ENCODE measurements around the gene PGPEP1.

The PGPEP1 gene, protein sequence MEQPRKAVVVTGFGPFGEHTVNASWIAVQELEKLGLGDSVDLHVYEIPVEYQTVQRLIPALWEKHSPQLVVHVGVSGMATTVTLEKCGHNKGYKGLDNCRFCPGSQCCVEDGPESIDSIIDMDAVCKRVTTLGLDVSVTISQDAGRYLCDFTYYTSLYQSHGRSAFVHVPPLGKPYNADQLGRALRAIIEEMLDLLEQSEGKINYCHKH

DNA sequence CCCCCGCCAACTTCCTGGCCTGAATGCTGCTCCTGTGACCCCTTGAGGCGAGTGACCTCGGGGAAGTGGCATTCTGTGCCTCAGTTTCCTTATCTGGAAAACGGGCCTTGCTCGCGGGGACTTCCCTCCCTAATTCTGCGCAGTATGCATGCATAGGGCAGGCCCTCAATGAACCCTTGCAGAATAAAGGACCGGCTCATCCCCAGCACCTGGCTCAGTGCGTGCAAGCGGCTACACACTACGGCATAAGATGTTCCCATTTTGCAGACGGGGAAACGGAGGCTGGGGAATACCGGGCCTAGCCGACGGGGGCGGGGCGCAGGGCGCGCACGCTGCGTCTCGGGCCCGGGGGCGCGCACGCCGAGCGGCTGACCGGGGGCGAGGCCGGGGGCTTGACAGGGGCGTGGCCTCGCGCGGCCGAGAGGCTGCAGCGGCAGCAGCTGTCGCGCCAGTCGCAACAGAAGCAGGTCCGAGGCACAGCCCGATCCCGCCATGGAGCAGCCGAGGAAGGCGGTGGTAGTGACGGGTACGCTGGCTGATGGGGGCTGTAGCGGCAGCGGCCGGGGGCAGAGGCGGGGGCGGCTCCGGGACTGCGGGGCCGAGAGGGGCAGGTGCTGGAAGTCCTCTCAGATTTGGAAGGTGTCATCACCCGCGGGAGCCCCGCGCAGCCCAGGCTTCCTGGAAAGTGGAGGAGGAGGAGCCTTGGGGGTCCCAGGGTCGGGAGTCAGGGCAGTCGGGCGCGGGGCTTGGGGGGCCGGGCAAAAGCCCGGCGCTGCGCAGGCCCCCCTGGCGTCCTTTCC lies at the start of gene PGPEP1:
Gene PGPEP1, plus strand, starts transcription at position 409 of the 800 bp plus-strand sequence. Its CDS starts 84 bp downstream, at position 493.
- DNase-seq (ENCODE audit: low read depth): peak; percentile 41

DNA sequence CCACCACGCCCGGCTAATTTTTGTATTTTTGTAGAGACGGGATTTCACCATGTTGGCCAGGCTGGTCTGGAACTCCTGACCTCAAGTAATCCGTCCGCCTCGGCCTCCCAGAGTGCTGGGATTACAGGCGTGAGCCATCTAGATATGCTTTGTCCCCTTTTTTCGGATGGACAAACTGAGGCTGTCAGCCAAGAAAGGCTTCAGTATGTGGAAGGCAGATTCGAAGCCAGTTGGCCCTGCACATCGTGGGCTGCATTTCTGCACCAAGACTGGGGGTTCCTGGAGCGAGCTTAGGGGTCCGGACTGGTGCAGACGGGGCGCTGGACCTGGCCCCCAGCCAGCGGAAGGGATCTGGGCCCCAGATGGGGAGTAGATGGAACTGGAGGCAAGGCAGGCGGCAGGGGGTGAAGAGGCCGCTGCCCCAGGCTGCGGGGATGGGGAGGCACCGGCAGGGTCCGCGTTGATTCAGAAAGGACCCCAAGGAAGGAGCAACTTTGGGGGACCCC lies 49.3 kb upstream of the PGPEP1 start:
- DNase-seq (ENCODE audit: low read depth): no peak

DNA sequence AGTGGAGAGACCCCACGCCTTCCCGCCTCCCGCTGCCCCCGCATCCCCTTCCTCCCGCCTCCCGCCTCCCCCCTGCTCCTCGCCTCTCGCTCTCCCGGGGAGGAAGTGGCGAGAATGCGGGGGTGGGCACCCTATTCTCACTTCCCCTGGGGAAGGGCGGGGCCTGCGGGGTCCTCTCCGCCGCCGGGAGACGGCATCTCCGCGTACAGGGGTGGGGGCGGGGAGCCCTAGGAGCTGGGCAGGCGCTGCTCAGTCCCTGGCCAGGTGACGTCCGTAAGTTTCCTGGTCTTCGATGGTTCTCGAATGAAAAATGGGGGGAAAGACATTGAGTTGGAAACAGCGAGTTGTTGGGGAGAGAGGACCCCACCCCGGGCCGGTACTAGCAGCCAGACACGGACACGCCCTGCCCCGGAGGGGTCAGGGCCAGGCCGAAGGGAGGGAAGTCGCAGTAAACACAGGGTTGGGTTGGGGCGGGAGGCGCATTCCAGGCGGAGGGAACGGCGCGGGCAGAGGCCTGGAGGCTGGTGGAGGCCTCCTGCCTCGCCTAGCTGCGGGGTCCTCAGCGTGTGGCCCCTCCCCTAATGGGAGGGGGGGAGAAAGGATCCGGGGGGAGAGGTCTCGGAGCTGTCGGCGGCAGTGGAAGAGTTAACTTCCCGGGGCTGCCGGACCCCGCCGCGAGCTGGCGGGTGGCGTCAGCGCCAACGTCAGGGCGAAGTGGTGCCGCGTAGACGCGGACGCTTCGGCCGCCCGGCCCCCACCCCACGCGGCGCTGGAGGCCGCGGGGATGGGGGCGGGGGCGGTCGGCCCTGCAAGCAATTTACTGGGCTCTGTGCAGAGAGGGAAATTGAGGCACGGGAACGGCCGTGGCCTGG lies 48.6 kb upstream of the PGPEP1 start:
- DNase-seq (ENCODE audit: low read depth): peak; percentile 91

- DNase-seq (ENCODE audit: low read depth): no peak
These were observed 48.0 kb upstream of the PGPEP1 start for GRCh38 chr19:18292462-18292809.

- peak; percentile 89 for DNase-seq (ENCODE audit: low read depth)
These were observed 47.4 kb upstream of the PGPEP1 start for GRCh38 chr19:18292810-18293641.

GRCh38 chr19:18293642-18294466 lies 46.5 kb upstream of the PGPEP1 start:
- DNase-seq (ENCODE audit: low read depth): no peak

- no peak for DNase-seq (ENCODE audit: low read depth)
These were observed 45.9 kb upstream of the PGPEP1 start for GRCh38 chr19:18294467-18294864.

DNA sequence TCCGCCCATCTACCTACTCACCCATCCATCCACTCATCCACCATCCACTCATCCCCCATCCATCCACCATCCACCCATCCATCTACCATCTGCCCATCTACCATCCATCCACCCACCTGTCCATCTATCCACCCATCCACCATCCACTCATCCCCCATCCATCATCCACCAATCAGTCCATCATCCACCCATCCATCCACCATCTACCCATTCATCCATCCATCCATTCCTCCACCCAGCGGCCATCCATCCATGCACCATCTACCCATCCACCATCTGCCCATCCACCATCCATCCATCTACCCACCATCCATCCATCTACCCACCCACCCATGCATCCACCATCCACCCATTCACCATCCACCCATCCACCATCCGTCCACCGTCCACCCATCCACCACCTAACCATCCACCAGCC lies 45.4 kb upstream of the PGPEP1 start:
- no peak for DNase-seq (ENCODE audit: low read depth)

DNA sequence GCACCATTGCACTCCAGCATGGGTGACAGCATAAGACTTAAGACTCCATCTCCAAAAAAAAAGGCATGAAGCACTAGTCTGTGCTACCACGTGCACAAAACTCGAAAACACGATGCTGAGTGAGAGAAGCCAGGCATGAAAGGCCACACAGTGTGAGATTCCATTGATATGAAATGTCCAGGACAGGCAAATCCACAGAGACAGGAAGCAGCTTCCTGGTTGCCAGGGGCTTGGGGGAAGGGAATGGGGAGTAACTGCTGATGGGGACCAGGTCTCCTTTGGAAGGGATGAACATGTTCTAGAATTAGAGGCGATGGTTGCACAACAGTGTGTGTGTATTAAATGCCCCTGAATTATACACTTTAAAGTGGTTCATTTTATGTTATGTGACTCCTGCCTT lies 43.1 kb upstream of the PGPEP1 start:
- peak; percentile 74 for DNase-seq (ENCODE audit: low read depth)

GRCh38 chr19:18298601-18299000 lies 41.8 kb upstream of the PGPEP1 start:
- peak; percentile 46 for DNase-seq (ENCODE audit: low read depth)

DNA sequence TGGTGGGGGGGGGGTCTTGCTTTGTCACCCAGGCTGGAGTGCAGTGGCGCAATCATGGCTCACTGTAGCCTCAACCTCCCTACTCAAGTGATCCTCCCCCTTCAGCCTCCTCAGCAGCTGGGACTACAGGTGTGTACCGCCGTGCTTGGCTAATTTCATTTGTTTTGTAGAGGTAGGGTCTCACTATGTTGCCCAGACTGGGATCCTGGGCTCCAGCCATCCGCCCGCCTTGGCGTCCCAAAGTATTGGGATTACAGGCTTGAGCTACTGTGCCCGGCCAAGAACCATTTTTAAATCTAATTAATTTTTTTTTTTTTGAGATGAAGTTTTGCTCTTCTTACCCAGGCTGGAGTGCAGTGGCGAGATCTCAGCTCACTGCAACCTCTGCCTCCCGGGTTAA lies 40.7 kb upstream of the PGPEP1 start:
- no peak for DNase-seq (ENCODE audit: low read depth)

- peak; percentile 76 for DNase-seq (ENCODE audit: low read depth)
These were observed 39.3 kb upstream of the PGPEP1 start for GRCh38 chr19:18300930-18301717.

GRCh38 chr19:18301718-18302111 lies 38.7 kb upstream of the PGPEP1 start:
- DNase-seq (ENCODE audit: low read depth): no peak

- DNase-seq (ENCODE audit: low read depth): no peak
These were observed 36.3 kb upstream of the PGPEP1 start for GRCh38 chr19:18304208-18304457.

- DNase-seq (ENCODE audit: low read depth): peak; percentile 72
These were observed 35.7 kb upstream of the PGPEP1 start for GRCh38 chr19:18304458-18305310.

- no peak for DNase-seq (ENCODE audit: low read depth)
These were observed 34.0 kb upstream of the PGPEP1 start for GRCh38 chr19:18306209-18306887.

DNA sequence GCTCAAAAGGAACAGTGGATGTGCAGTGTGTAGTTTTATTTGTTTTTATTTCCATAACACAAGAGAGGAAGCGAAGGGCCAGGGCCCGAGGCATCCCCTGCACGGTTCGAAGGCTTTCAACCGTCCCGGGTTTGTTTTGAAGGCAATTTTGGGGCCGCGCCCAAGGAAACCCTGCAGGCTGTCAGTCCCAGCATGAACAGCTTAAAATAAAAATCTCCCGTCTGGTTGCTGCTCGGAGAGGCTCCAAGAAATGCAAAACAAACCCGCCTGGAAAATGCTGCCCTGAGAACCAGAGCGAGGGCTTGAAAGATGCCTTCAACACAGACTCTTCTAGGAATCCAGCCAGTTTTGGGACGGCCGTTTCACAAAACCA lies 33.5 kb upstream of the PGPEP1 start:
- DNase-seq (ENCODE audit: low read depth): no peak

DNA sequence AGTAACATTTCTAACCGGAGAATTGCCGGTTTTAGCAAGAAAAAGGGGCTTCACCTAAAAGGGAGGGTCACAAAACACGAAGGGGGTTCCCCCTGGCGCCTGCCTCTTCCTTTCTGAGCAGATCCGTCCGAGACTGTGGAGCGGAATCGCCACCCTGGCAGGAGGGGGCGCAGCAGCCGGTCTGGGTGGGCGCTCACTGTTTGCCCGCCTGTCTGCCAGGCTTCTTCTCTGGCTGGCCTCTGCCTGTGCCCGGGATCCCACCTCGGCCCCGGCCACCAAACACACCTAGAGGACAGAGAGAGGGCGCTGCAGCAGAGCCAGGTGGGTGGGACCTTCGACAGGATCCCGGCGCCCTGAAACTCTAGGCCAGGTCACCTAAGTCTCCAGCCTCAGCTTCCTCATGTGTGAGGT lies 33.1 kb upstream of the PGPEP1 start:
- no peak for DNase-seq (ENCODE audit: low read depth)

All from amniotic epithelial cell (primary cell).